ENCODE data around the gene AKT1.

DNA sequence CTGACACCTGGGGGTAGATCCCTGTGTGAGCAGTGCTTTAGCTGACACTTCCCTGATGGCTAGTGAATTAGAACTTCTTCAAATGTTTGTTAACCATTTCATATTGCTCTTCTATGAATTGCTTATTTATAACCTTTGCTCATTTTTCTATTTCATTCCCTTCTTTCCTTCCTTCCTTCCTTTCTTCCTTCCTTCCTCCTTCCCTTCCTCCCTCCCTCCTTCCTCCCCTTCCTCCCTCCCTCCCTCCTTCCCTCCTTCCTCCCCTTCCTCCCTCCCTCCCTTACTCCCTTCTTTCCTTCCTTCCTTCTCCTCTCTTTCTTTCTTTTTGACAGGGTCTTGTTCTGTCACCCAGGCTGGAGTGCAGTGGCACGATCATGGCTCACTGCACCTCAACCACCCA, 46.2 kb upstream of the AKT1 start:
- TF ChIP-seq, protein P1, sequence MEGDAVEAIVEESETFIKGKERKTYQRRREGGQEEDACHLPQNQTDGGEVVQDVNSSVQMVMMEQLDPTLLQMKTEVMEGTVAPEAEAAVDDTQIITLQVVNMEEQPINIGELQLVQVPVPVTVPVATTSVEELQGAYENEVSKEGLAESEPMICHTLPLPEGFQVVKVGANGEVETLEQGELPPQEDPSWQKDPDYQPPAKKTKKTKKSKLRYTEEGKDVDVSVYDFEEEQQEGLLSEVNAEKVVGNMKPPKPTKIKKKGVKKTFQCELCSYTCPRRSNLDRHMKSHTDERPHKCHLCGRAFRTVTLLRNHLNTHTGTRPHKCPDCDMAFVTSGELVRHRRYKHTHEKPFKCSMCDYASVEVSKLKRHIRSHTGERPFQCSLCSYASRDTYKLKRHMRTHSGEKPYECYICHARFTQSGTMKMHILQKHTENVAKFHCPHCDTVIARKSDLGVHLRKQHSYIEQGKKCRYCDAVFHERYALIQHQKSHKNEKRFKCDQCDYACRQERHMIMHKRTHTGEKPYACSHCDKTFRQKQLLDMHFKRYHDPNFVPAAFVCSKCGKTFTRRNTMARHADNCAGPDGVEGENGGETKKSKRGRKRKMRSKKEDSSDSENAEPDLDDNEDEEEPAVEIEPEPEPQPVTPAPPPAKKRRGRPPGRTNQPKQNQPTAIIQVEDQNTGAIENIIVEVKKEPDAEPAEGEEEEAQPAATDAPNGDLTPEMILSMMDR (IDR thresholded peaks at IDR 0.05; ENCODE audit: low read depth, low read length, missing input control), result no peak
- TF ChIP-seq, protein P2, sequence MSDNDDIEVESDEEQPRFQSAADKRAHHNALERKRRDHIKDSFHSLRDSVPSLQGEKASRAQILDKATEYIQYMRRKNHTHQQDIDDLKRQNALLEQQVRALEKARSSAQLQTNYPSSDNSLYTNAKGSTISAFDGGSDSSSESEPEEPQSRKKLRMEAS (IDR thresholded peaks at IDR 0.05), result no peak
- TF ChIP-seq TAF1 (conservative IDR thresholded peaks at IDR 0.05), result no peak
- no peak for TF ChIP-seq RXRA (IDR thresholded peaks at IDR 0.05)
- TF ChIP-seq YY1 (IDR thresholded peaks at IDR 0.05), result no peak
- TF ChIP-seq, protein P3, sequence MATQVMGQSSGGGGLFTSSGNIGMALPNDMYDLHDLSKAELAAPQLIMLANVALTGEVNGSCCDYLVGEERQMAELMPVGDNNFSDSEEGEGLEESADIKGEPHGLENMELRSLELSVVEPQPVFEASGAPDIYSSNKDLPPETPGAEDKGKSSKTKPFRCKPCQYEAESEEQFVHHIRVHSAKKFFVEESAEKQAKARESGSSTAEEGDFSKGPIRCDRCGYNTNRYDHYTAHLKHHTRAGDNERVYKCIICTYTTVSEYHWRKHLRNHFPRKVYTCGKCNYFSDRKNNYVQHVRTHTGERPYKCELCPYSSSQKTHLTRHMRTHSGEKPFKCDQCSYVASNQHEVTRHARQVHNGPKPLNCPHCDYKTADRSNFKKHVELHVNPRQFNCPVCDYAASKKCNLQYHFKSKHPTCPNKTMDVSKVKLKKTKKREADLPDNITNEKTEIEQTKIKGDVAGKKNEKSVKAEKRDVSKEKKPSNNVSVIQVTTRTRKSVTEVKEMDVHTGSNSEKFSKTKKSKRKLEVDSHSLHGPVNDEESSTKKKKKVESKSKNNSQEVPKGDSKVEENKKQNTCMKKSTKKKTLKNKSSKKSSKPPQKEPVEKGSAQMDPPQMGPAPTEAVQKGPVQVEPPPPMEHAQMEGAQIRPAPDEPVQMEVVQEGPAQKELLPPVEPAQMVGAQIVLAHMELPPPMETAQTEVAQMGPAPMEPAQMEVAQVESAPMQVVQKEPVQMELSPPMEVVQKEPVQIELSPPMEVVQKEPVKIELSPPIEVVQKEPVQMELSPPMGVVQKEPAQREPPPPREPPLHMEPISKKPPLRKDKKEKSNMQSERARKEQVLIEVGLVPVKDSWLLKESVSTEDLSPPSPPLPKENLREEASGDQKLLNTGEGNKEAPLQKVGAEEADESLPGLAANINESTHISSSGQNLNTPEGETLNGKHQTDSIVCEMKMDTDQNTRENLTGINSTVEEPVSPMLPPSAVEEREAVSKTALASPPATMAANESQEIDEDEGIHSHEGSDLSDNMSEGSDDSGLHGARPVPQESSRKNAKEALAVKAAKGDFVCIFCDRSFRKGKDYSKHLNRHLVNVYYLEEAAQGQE (IDR thresholded peaks at IDR 0.05), result no peak
- TF ChIP-seq, protein P4, sequence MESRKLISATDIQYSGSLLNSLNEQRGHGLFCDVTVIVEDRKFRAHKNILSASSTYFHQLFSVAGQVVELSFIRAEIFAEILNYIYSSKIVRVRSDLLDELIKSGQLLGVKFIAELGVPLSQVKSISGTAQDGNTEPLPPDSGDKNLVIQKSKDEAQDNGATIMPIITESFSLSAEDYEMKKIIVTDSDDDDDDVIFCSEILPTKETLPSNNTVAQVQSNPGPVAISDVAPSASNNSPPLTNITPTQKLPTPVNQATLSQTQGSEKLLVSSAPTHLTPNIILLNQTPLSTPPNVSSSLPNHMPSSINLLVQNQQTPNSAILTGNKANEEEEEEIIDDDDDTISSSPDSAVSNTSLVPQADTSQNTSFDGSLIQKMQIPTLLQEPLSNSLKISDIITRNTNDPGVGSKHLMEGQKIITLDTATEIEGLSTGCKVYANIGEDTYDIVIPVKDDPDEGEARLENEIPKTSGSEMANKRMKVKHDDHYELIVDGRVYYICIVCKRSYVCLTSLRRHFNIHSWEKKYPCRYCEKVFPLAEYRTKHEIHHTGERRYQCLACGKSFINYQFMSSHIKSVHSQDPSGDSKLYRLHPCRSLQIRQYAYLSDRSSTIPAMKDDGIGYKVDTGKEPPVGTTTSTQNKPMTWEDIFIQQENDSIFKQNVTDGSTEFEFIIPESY (IDR thresholded peaks at IDR 0.05), result no peak
- no peak for TF ChIP-seq RAD21 (IDR thresholded peaks at IDR 0.05)
- TF ChIP-seq JUND (IDR thresholded peaks at IDR 0.05), result no peak
- TF ChIP-seq GABPA (IDR thresholded peaks at IDR 0.05 in 1 of 2, conservative IDR thresholded peaks at IDR 0.05 in 1 of 2), result no peak
- TF ChIP-seq HNF4G (IDR thresholded peaks at IDR 0.05), result no peak
- TF ChIP-seq EGR1 (IDR thresholded peaks at IDR 0.05; ENCODE audit: low read depth in 2 of 2), result no peak
- TF ChIP-seq SP1 (IDR thresholded peaks at IDR 0.05), result no peak

Measured in liver (tissue), 3 donors.